ENCODE measurements around the gene PAK2. TPM values are rescaled to one million over a fixed set of nuclear protein-coding genes. Genes with fewer than 3 reads are reported as not detected.
A peak's percentile ranks its signal among the peaks of the same experiment; 100 is the strongest.

Gene PAK2
- total and polyA plus RNA-seq, 9 of the 15 experiments (the other 6 are each of a cell fraction or from before 2014, with no cell fraction given), result 13.2 to 72.4 (median 35.7) TPM

- Histone ChIP-seq H3K9me3 (replicated peaks; ENCODE audit: control insufficient read depth, insufficient read depth, low read depth, low read length) (peaks cover 21% of the 10 kb centered on the region), H3K4me2 (ENCODE audit: insufficient read depth, low read length) (no peak overlapping the region), H4K20me1 (replicated peaks; ENCODE audit: control insufficient read depth, insufficient read depth, low read length) (no peaks in the 10 kb centered on the region), H3K79me2 (ENCODE audit: control insufficient read depth, insufficient read depth, low read length) (peaks cover 92% of the 10 kb centered on the region), H3K9me1 (ENCODE audit: control insufficient read depth, insufficient read depth, low read length) (no peaks in the 10 kb centered on the region), H3K4me1 (replicated peaks in 1 of 2; ENCODE audit: control insufficient read depth in 2 of 2, insufficient read depth in 2 of 2, low read length in 2 of 2) (peaks cover 4 to 6% of the 10 kb centered on the region in 2 experiments; a peak in 3 of 5 replicates), H3K9ac (ENCODE audit: insufficient read depth in 1 of 2, low read depth in 2 of 2, low read length in 2 of 2) (no peak overlapping the region), H3K36me3 (ENCODE audit: control insufficient read depth, insufficient read depth, low read length) (peaks cover 70% of the 10 kb centered on the region), H3K27me3 (ENCODE audit: control insufficient read depth in 2 of 2, insufficient read depth in 2 of 2, low read length in 2 of 2) (no peaks in the 10 kb centered on the region), H3K4me3 (no peak overlapping the region), H2AFZ (ENCODE audit: low read depth, low read length) (no peak overlapping the region), H3K27ac (ENCODE audit: extremely low read depth, low read depth, low read length) (no peak overlapping the region)
- intact Hi-C loops (cut with micrococcal nuclease) (no loop called here), in situ Hi-C loops (cut with MboI) (no loop called here)
- WGBS (ENCODE audit: insufficient coverage, low coverage, missing lambda C conversion rate), result 88% methylated on average over 5 of the region's 8 CpGs
- ATAC-seq (no peak), DNase-seq (ENCODE audit: extremely low read depth in 1 of 4, low spot score in 3 of 4) (no peak), FAIRE-seq (no peak)
- ChIA-PET CTCF (ENCODE audit: low intra/inter-chr PET ratio) (no interaction called here), POLR2A (interaction anchor here (1.9 kb wide), 1 partner anchor 10 kb away, joined by 11 read pairs; no protein-coding TSS in a partner anchor)
- no TSS peak for BruUV-seq (replicated peaks)
- TF ChIP-seq ZBTB33 (CRISPR knock-in tag; IDR thresholded peaks at IDR 0.05), result peak; percentile 68; the same call in 1 of the 2 replicates
- TF ChIP-seq ZBTB26 (CRISPR knock-in tag; IDR thresholded peaks at IDR 0.05), result no peak
These were observed 13.5 kb downstream of the PAK2 start for GRCh38 chr3:196753201-196753600.
